PC-3 (cell line): ENCODE measurements around the gene STPG3. TPM values are rescaled to one million over a fixed set of nuclear protein-coding genes. Genes with fewer than 3 reads are reported as not detected.

Source experiments
- ATAC-seq: fragments of 200-7000 bp; cut with Tn5 transposase; 2 replicates; pipeline ENCODE4 v1.9.1; 2020; ENCODE audit warnings: mild to moderate bottlenecking, moderate library complexity
- BruUV-seq: library from RNA; stranded (reverse); fragments of 400-500 nt; replicated peaks from 2 replicates; lab custom pipeline; 2021; lab: Mats Ljungman, UMichigan
- CTCF ChIA-PET: fragments of 300-600 bp; sonication (Branson Sonifier 250); formaldehyde crosslinking; loops from one replicate; lab custom pipeline; 2022; ENCODE audit warnings: antibody characterized with exemption; lab: Charles Lee
- POLR2A ChIA-PET: fragments of 300-600 bp; sonication (Branson Sonifier 250); formaldehyde crosslinking; loops from one replicate; lab custom pipeline; 2022; ENCODE audit warnings: antibody characterized with exemption; ENCODE audit not compliant: unreplicated experiment; lab: Charles Lee
- DNase-seq: peaks from one replicate; pipeline ENCODE4 v3.0.0-alpha.2; 2015
- H2AFZ ChIP-seq: fragments of 300-600 bp; sonication (generic); 2 replicates; pipeline ENCODE4 v1.6.0; 2016; ENCODE audit warnings: antibody characterized with exemption, low read length
- H3F3A ChIP-seq: fragments of 300-600 bp; sonication (generic); one replicate; pipeline ENCODE4 v1.6.0; 2017; ENCODE audit warnings: antibody characterized with exemption, low read length, control low read depth, mild to moderate bottlenecking; ENCODE audit not compliant: unreplicated experiment
- H3K27ac ChIP-seq: fragments of 300-600 bp; sonication (generic); 2 replicates; pipeline ENCODE4 v1.5.1; 2016; ENCODE audit warnings: mild to moderate bottlenecking, low read length
- H3K27me3 ChIP-seq: fragments of 300-600 bp; sonication (generic); 2 replicates; pipeline ENCODE4 v1.6.1; 2016; ENCODE audit warnings: low read length, mixed read lengths
- H3K36me3 ChIP-seq: fragments of 300-600 bp; sonication (generic); 2 replicates; pipeline ENCODE4 v1.6.1; 2016; ENCODE audit warnings: low read depth, mixed run types, low read length, mixed read lengths
- H3K4me1 ChIP-seq: fragments of 300-600 bp; sonication (generic); 2 replicates; pipeline ENCODE4 v1.5.1; 2016; ENCODE audit warnings: low read length; ENCODE audit not compliant: insufficient read depth
- H3K4me2 ChIP-seq: fragments of 300-600 bp; sonication (generic); 2 replicates; pipeline ENCODE4 v1.6.0; 2016; ENCODE audit warnings: low read length
- H3K4me3 ChIP-seq: fragments of 300-600 bp; sonication (generic); 2 replicates; pipeline ENCODE4 v1.5.1; 2016; ENCODE audit warnings: mild to moderate bottlenecking, low read length, mixed read lengths
- H3K79me2 ChIP-seq: fragments of 300-600 bp; sonication (generic); 2 replicates; pipeline ENCODE4 v1.6.1; 2017; ENCODE audit warnings: low read length, mixed read lengths
- H3K9ac ChIP-seq: fragments of 300-600 bp; sonication (generic); 2 replicates; pipeline ENCODE4 v1.6.0; 2016; ENCODE audit warnings: mild to moderate bottlenecking, low read length
- H3K9me2 ChIP-seq: fragments of 300-600 bp; sonication (generic); replicated peaks from 2 replicates; pipeline ENCODE4 v1.6.1; 2016; ENCODE audit warnings: mixed run types, low read length, mixed read lengths
- H3K9me3 ChIP-seq: fragments of 300-600 bp; sonication (generic); 2 replicates; pipeline ENCODE4 v1.6.1; 2016; ENCODE audit warnings: low read length, mixed read lengths
- H4K20me1 ChIP-seq: fragments of 300-600 bp; sonication (generic); 2 replicates; pipeline ENCODE4 v1.6.1; 2016; ENCODE audit warnings: low read length, mixed read lengths
- EZH2 ChIP-seq: fragments of 300-600 bp; sonication (generic); IDR thresholded peaks from one replicate; pipeline ENCODE4 v1.6.1; 2017; ENCODE audit warnings: antibody characterized with exemption, mild to moderate bottlenecking, low read length; ENCODE audit not compliant: unreplicated experiment
- EZH2phosphoT487 ChIP-seq: fragments of 300-600 bp; sonication (generic); IDR thresholded peaks from 2 replicates; pipeline ENCODE4 v1.6.1; 2018; ENCODE audit warnings: mild to moderate bottlenecking, antibody characterized with exemption, low read length, borderline replicate concordance
- intact Hi-C: fragments of 100-400 bp; cut with micrococcal nuclease; formaldehyde crosslinking; loops from 2 replicates; pipeline ENCODE4 v1.9.0; 2023
- total RNA-seq: library from RNA; depleted of rRNA; stranded (reverse); fragments of >200 nt; gene quantifications from 2 replicates; pipeline ENCODE4 v1.2.3, GENCODE V29; 2014
- TF ChIP-seq, protein P1 (sequence below): fragments of 300-600 bp; sonication (generic); conservative IDR thresholded peaks from 2 replicates; pipeline ENCODE4 v1.5.1; 2017; ENCODE audit warnings: antibody characterized with exemption, low read depth, mild to moderate bottlenecking, low read length

STPG3 gene
- total RNA-seq, 1 experiment from 2014 or later, result not detected

DNA sequence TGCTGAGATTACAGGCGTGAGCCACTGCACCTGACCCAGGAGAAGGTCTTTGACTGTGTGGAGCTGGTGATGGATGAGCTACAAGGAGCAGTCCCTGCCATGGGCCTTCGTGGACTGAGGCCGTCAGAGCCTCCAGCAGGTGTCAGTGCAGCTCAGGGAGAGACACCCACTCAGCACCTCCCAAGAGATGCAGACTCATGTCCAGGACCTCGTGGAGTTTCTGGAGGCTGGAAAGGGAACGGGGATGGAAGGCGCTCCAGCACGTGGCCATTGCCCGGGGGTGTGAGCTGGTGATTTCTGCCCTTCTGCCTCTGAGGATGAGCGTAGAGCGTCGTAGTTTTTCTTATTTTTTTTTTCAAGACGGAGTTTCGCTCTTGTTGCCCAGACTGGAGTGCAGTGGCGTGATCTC lies 35.9 kb downstream of the STPG3 start:
- Histone ChIP-seq H3K36me3 (no peaks in the 10 kb centered on the region), H3K4me2 (no peak overlapping the region), H3K4me3 (no peak overlapping the region), H3K79me2 (no peaks in the 10 kb centered on the region), H3K27ac (no peak overlapping the region), H3K9me2 (no peaks in the 10 kb centered on the region), H3K27me3 (no peaks in the 10 kb centered on the region), H3F3A (no peaks in the 10 kb centered on the region), H3K9me3 (no peaks in the 10 kb centered on the region), H3K9ac (no peak overlapping the region), H4K20me1 (no peaks in the 10 kb centered on the region), H3K4me1 (no peaks in the 10 kb centered on the region), H2AFZ (no peak overlapping the region)
- ChIA-PET POLR2A (interaction anchor here (0.7 kb wide), 1 partner anchor 10 kb away, joined by 3 read pairs; the partner anchor contains the start of gene TOR4A), CTCF (interaction anchor here (0.5 to 1.2 kb wide), 9 partner anchors 9 to 318 kb away, joined by 3 to 5 read pairs (median 4); partner anchors contain the start of genes ARRDC1, MRPL41, NRARP and TOR4A)
- peak; percentile 72 for DNase-seq
- no peak for TF ChIP-seq EZH2
- TF ChIP-seq, protein P1, sequence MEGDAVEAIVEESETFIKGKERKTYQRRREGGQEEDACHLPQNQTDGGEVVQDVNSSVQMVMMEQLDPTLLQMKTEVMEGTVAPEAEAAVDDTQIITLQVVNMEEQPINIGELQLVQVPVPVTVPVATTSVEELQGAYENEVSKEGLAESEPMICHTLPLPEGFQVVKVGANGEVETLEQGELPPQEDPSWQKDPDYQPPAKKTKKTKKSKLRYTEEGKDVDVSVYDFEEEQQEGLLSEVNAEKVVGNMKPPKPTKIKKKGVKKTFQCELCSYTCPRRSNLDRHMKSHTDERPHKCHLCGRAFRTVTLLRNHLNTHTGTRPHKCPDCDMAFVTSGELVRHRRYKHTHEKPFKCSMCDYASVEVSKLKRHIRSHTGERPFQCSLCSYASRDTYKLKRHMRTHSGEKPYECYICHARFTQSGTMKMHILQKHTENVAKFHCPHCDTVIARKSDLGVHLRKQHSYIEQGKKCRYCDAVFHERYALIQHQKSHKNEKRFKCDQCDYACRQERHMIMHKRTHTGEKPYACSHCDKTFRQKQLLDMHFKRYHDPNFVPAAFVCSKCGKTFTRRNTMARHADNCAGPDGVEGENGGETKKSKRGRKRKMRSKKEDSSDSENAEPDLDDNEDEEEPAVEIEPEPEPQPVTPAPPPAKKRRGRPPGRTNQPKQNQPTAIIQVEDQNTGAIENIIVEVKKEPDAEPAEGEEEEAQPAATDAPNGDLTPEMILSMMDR, result peak; percentile 70
- no peak for TF ChIP-seq EZH2phosphoT487
- no TSS peak for BruUV-seq
- ATAC-seq, result peak; percentile 100
- intact Hi-C loops, result loop anchor here (5.0 kb wide), 1 partner anchor 160 kb away; no protein-coding TSS in a partner anchor

DNA sequence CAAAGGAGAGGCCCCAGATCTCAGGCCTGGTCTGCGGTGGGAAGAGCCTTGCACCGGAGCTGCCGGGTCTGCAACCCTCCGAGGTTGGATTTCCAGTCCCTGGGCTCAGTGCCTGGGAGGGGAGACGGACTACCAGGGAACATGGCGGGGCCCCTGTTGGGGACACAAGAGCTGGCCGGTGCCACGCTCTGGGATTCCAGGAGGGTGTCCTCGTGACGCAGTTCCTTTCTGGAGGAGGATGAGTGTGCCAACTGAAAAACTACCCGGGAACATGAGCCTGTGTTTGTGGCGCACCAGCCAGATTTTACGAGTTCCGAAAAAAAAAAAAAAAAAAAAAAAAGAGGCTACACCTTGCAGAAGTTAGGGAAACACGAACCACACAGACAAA lies 42.0 kb downstream of the STPG3 start:
- ChIA-PET CTCF (interaction anchor here (0.6 kb wide), 1 partner anchor 163 kb away, joined by 3 read pairs; no protein-coding TSS in a partner anchor), POLR2A (no interaction called here)
- no peaks in the 10 kb centered on the region for H3K79me2 ChIP-seq
- no peaks in the 10 kb centered on the region for H3K9me3 ChIP-seq
- H3K4me1 ChIP-seq, result peaks cover 7% of the 10 kb centered on the region; the same call in 1 of the 2 replicates
- DNase-seq, result no peak
- intact Hi-C loops, result no loop called here
- H3K4me2 ChIP-seq, result peak overlapping the region; percentile 77; the same call in 1 of the 2 replicates
- H3K27ac ChIP-seq, result no peak overlapping the region
- ATAC-seq, result no peak
- no peaks in the 10 kb centered on the region for H4K20me1 ChIP-seq
- no peak overlapping the region for H3K4me3 ChIP-seq
- TSS peak; percentile 15 for BruUV-seq
- no peaks in the 10 kb centered on the region for H3K36me3 ChIP-seq
- H3K9me2 ChIP-seq, result no peaks in the 10 kb centered on the region
- no peaks in the 10 kb centered on the region for H3K27me3 ChIP-seq
- 0 out of 2 replicates have a peak overlapping the region, but pooled peaks have one; percentile 89 for H2AFZ ChIP-seq
- no peaks in the 10 kb centered on the region for H3F3A ChIP-seq
- no peak overlapping the region for H3K9ac ChIP-seq
- TF ChIP-seq EZH2phosphoT487 (no peak), EZH2 (no peak)
- TF ChIP-seq, protein P1, result no peak
